Head of caudate nucleus (tissue), 42 donors: ENCODE results near the gene ABI3.

Source experiments
- DNase-seq, 42 donors: peaks; one replicate each; pipeline versions ENCODE4 v3.0.0 to v3.0.0-alpha.2; 2020 to 2021; ENCODE audit warnings: mixed read lengths in 7 of 42
- intact Hi-C: fragments of 100-400 bp; cut with DNase I; formaldehyde crosslinking; loops from one replicate; pipeline ENCODE4 v1.15.0; 2022

The ABI3 gene

DNA sequence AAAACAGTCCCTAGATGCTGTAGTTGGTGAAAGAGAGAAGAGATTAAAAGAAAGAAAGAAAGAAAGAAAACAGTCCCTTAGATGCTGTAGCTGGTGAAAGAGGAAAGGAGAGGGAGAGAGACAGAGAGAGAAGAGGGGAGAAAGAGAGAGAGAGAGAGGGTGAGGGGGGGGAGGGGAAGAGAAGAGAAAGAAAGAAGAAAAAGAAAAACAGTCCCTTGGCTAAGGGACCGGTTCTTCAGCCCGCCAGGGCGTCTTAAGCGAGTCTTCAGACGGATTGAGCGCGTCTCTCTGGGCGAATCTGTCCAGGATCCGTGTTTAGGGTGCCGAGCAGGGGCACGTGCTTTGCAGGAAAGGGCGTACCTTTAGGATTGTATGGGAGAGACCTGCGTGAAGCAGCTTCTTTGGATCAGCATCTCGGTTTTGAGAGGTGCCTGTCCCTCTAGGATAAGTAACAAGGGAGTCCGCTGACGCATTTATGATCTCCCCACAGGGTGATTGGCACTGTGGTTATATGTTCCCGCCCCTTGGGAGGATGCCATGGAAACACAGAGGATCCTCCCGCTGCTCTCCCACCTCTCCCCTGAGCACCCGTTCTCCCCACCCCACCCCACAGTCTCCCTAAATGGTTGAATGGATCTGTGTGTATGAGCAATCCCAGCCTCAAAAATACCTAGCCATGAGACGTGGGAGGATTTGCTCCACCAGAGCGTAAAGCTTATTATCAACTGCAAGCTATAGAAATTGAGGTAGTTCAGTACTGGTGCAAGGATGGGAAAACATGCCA lies 16.8 kb upstream of the ABI3 start:
- peak; percentile 59 to 97 (median 84) for DNase-seq
- intact Hi-C loops: loop anchor here (5.0 kb wide), 1 partner anchor 34 kb away; no protein-coding TSS in a partner anchor

DNA sequence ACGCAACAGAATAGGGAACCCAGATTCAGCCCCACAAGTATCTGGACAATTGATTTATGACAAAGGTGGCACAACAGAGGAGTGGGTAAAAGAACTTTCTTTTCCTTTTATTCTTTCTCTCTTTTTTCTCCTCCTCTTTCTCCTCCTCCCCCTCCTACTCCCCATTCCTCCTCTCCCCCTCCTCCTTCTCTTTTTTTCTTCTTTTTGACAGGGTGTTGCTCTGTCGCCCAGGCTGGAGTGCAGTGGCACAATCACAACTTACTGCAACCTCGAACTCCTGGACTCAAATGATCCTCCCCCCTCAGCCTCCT lies 16.3 kb upstream of the ABI3 start:
- no peak for DNase-seq
- intact Hi-C loops: loop anchor here (5.0 kb wide), 1 partner anchor 33 kb away; no protein-coding TSS in a partner anchor

DNA sequence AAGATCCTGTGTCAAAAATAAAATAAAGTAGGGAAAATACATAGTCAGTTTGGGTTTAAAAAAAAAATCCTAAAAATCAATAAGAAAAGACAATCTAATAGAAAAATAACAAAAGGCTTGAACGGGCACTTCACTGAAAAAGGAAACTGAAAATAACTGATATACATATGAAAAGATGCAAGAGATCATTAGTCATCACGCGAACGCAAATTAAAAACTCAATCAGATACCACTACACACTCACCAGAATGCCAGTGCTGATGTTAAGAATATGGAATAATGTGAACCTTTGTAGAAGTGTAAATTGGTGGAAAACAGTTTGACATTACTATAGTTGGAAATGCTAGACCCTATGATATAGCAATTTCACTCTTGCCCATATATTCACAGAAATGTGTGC lies 14.8 kb upstream of the ABI3 start:
- DNase-seq: no peak
- intact Hi-C loops: no loop called here

DNA sequence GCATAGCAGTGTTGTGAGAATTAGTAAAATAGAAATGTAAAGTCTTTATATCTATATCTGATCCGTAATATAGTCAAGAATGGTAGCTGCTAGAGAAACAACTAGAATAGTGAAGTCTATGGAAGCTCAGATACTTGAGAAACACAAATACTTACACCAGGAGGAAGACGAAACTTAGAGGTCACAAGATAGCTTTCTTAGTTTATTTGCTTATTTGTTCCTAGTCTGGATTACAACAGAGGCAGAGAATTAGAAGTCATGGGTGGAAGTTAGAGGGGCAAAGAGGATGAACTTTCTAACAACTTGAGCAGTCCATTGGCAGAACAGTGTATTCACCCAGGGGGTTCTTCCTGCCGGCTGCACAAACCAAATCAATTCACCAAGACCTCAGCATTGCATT lies 14.0 kb upstream of the ABI3 start:
- no peak for DNase-seq
- intact Hi-C loops: no loop called here

DNA sequence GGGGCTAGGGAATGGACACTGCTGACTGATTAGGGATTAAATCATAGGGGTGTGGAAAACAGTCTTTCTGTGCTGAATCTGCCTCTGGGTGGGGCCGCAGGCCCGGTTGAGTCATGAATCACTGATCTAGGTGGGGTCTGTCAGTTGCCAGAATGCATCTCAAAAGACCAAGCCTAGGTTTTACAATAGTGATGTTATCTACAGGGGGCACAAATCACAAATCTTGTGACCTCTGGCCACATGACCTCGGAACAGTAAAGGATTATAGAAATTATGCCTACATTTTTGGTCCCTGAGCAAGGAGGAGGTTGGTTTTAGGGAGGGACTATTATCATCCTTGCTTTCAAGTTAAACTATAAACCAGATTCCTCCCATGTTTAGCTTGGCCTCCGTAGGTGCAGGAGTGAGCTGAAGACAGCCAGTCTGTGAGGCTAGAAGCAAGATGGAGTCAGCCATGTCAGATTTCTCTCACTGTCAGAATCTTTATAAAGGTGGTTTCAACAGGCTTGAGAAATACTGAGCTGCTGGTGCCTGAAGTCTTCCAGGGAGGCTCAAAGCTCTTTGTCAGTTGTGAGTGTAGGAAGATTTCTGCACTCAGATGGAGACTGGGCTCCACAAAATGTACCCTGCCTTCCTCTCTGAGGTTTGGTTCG lies 13.0 kb upstream of the ABI3 start:
- intact Hi-C loops: no loop called here
- DNase-seq: no peak

DNA sequence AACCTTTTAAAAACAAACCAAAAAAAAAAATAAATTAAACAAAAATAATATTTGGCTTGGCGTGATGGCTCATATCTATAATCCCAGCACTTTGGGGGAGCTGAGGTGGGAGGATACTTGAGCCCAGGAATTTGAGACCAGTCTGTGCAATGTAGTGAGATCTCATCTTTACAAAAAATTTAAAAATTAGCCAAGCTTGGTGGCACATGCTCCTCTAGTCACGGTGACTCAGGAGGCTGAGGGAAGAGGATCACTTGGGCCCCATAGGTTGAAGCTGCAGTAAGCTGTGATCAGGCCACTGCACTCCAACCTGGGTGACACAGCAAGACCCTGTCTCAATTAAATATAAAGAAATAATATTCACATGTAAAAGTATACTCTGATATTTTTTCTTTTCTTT lies 12.3 kb upstream of the ABI3 start:
- intact Hi-C loops: no loop called here
- DNase-seq: no peak

DNA sequence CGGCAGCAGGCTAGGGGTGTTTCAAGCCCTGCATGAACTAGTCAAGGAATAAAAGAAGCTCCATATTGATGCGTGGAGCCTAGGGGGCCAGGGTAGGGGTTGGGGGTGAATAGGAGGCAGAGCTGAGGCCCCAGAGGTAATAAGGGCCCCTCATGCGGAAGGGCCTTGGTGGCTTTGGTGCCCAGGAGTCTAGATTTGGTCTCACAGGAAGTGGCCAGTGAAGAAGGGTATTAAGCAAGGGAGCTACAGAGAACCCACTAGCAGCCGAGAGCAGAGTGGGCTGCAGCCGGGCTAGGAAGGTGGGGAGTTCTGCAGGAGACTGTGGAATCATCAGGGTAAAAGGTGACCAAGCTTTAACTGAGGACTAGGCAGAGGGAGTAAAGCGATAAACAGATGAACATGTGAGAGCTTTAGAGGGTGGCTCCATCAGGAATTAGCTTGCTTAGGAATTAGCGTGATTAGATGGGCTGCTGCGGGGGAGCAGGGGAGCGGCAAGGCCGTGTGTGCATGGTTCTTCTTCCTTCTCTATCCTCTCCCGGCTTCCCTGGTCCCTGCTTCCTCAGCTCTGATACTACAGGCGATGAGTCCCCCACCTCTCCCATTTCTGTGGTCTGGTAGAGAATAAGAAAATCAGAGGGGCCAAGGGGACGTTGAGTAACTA lies 10.0 kb upstream of the ABI3 start:
- DNase-seq: no peak
- intact Hi-C loops: no loop called here

DNA sequence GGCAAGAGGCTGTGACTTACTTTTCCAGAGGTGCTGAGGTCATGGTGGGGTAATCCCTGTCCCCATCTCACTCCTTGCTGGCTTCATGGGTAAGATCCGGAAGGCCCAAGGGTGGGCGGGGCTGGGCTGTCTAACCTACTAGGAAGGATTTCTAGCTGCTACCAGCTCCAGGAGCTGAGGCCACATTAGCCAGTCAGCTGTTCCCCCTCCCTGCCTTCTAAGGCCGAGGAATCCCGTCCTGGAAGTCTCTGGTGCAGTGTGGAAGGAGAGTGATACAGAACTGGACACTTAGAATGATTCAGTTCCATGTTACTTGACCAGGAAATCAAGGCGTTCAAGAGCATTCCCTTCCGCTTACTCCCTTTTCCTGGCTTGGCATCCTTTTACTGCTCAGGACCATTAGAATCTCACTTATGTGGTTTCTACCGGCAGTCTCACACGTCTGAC lies 9.0 kb upstream of the ABI3 start:
- intact Hi-C loops: no loop called here
- no peak for DNase-seq

DNA sequence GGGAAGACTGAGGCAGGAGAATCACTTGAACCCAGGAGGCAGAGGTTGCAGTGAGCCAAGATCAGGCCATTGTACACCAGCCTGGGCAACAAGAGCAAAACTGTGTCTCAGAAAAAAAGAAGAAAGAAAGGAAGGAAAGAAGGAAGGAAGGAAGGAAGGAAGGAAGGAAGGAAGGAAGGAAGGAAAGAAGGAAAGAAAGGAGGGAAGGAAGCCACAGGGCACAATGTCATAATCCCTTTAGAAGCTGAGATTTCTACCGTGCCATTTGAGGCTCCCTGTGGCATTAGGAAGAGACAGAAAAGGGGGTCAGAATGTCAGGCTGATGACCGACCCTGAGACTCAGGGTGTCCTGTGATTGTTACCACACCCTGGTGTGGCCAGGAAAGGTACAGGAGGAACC lies 6.7 kb upstream of the ABI3 start:
- no peak for DNase-seq
- intact Hi-C loops: no loop called here

DNA sequence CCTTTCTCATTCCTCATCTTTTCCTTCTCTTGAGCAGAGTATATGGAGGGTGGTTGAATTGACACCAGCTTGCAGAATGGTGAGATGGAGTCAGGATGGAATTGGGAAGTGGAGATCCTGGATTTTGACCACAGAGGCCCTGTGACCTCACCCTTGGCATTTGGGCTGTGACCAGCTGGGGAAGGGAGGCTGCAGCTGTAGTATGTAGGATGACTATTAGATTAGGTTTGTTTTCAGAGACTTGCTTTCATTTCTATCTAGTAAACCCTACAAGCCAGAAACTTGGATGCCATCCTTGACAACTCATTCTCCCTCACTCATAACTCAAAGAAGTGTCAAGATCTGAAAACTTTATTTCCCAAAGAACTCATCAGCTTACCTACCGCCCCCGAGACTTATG lies 6.0 kb upstream of the ABI3 start:
- DNase-seq: no peak
- intact Hi-C loops: no loop called here

DNA sequence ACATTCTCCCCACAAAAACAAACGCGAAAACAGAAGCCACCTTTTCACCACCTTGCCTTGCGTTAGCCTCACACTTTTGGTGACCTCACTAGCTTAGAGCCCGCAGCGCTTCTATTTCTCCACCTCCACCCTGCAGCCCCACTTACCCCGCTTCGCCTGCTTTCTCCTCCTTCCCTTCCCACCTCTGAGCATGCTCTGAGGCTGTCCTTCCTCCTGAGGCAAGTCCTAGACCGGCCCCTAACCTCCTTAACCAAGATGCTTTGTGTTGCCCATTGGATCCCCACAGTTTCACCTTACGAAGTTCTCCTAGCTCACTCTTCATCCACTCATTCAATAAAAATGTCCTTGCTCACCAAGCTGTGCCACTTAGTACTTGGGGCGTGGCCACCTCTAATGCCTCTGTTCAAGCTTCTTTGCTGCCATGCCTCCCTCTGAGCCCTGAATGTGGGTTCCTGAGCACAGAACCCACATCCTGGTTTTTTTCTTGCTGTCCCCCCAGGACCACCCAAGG lies 1.4 kb upstream of the ABI3 start:
- intact Hi-C loops: no loop called here
- no peak for DNase-seq

DNA sequence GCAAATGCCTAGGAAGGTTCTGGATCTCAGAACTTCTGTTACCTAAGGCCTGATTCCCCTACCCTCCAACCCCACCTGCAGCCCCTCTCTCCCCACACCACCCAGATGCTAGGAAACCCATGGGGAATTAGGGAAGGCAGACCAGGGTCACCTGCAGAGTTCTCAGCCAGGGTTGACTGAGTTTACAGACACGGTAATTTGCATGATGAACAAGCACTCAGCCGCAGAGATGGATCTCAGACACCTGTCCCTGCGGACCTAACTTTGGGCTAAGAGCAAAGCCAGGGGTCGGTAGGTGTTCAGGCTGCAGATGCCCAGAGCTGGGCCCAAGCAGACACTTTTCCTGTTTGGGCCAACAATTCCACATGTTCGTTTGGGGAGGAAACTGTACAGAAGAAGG lies 2.9 kb downstream of the ABI3 start:
- no peak for DNase-seq
- intact Hi-C loops: no loop called here

DNA sequence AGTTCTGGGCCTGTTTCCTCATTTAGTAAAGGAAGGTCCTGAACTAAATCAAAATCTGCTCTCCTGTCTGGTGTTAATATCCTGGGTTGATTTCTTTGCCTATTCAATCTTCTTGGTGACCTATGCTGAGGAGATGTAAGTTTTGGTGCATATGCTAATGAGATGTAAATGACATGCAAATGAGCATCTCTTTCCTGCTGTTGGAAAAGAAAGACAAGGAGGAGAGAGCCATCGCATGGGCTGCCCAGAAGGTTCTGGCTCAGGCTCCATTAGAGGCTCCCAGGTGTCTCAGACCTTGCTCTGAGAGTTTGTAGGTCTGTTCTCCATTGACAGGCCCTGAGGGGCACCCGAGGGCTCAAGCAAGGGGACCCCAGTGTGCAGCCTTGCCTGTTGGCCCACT lies 3.3 kb downstream of the ABI3 start:
- no peak for DNase-seq
- intact Hi-C loops: no loop called here

DNA sequence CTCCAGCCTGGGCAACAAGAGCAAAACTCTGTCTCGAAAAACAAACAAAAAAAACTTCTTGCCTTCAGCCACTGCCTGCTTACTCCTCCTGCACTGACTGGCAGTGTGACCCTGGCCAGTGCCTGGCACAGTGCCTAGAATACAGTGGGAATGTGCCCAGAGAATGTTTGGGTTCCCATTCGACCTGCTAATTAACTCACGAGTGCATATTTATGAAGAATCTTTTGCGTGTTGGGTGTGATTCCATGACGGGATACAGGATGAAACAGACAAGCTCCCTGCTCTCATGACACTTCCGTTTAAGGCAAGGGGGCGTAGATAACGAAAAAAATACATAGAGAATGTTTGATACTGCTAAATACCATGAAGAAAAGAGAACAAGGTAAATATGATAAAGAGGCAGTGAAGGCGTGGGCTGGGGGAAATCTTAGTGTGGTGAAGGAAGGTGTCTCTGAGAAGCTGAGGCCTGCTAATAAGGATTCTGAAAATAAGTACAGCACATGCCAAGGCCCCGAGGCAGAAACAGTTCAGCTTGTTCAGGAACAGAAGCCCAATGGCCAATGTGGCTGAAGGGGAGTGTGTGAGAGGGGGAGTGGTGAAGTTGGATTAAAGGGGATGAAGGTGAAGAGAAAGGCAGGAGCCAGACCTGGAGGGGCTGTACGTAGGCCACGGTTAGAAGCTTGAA lies 4.3 kb downstream of the ABI3 start:
- intact Hi-C loops: no loop called here

DNA sequence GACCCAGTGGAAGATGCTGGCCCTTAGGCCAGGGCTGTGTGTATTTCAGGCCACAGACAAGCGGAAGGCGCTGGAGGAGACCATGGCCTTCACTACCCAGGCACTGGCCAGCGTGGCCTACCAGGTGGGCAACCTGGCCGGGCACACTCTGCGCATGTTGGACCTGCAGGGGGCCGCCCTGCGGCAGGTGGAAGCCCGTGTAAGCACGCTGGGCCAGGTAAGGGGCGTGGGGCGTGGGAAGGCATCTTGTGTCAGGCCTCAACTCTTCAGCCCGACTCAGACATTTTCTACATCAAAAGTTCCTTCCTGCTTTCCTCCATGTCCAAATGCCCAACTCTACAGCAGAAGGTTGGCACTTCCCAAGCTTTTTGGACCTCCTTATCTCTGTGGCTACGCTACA lies 6.0 kb downstream of the ABI3 start:
- no peak for DNase-seq
- intact Hi-C loops: no loop called here

More for the DNA sequence above, 4.3 kb downstream of the ABI3 start:
- peak in 3 of 42 donors; percentile 20 to 32 (median 23) for DNase-seq

DNA sequence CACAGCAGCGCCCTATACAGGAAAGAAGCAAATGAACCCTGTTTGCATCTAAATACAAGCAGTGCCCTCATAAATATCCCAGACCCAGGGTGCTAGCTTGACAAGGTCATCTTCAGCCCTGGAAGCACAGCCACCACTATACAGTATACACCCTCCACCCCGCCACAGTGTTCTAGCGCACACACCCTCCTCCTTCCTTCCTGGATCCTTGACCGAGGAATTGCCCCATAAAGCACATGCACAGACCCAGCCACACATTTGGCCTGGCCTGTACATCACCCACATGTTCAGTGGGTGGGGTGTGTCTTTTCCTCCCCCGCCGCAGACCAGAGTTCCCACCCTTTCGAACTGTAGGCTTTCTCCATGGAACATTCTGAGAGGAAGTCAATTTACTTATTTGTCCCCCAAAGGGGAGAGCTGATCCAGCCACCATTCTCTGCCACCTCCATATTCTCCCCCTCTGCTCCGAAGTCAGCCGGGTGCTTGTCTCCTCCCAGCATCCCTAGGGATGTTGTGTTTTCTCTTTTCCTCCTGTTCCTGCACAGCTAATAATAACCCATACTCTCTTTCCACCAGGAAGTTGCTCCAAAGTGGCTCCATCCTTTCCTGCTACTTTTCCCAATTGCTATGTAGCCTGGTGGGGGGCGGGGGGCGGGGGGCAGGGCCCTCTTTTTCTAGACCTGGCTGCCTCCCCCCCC lies 6.6 kb downstream of the ABI3 start:
- DNase-seq: peak in 23 of 42 donors; percentile 13 to 64 (median 34)
- intact Hi-C loops: no loop called here

DNA sequence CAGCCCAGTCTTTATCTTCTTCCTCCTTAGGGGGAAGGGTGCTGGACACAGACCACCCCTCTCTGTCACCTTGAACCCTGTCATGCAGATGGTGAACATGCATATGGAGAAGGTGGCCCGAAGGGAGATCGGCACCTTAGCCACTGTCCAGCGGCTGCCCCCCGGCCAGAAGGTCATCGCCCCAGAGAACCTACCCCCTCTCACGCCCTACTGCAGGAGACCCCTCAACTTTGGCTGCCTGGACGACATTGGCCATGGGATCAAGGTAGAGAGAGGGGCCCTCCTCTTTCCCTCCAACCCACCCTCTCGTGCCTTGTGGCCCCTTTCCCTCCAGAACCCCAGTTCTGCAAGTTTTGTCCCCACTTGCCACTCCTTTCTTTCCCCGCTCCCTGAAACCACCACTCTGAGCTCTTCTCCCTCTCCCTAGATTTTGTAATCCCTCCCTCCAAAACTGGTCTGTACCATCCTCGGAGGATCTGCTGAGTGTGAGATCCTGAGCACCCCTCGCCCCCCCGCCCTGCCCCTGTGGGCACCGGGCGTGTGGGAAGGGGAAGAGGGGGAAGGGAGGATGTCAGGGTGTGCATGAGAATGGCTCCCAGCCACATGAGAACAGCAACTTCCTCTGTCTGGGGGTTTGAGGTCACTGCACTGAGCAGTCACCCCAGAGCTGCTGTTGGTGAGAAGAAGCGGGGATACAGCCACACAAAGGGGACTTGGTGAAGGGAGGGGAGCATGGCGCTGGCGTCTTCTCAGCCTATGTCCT lies 7.3 kb downstream of the ABI3 start:
- intact Hi-C loops: no loop called here
- DNase-seq: peak in 30 of 42 donors; percentile 17 to 61 (median 43)
